Stimulated activated naive CD8-positive, alpha-beta T cell treated with anti-CD3 and anti-CD28 coated beads, Interleukin-15, amount 100 ng/mL, for 72 hours (primary cell): ENCODE data around the gene COL5A3.
A peak's percentile ranks its signal among the peaks of the same experiment; 100 is the strongest.
"Not testable (repeated sequence)": the region's sequence is repeated elsewhere in the genome, so short reads cannot be mapped to it uniquely, and the experiment has no call there.

Experiments used
- ATAC-seq: fragments of 150-1000 bp; cut with Tn5 transposase; 2 replicates; pipeline ENCODE4 v1.10.0; 2021; ENCODE audit warnings: mild to moderate bottlenecking, moderate library complexity
- DNase-seq, 2 donors: peaks; one replicate each; pipeline ENCODE4 v3.0.0; 2021 to 2022
- H3K27ac Mint-ChIP-seq, 2 donors: one replicate each; pipeline ENCODE4 v1.8.0; 2022; ENCODE audit warnings: mild to moderate bottlenecking in 2 of 2, mixed read lengths in 2 of 2, moderate library complexity in 2 of 2
- H3K27me3 Mint-ChIP-seq: one replicate; pipeline ENCODE4 v1.8.0; 2022; ENCODE audit warnings: mixed read lengths
- H3K4me1 Mint-ChIP-seq: one replicate; pipeline ENCODE4 v1.8.0; 2022; ENCODE audit warnings: mild to moderate bottlenecking, mixed read lengths
- H3K4me3 Mint-ChIP-seq, 2 donors: one replicate each; pipeline ENCODE4 v1.8.0; 2022; ENCODE audit warnings: mild to moderate bottlenecking in 2 of 2, mixed read lengths in 2 of 2, moderate library complexity in 1 of 2
- H3K9me3 Mint-ChIP-seq, 2 donors: one replicate each; pipeline ENCODE4 v1.8.0; 2022; ENCODE audit warnings: mixed read lengths in 2 of 2

COL5A3 gene

GRCh38 chr19:10010247-10010691 lies at the start of gene COL5A3:
TSS of gene COL5A3 (minus strand) at chr19:10010504. CDS start at chr19:10010385, 119 bp downstream.
- Mint-ChIP-seq H3K9me3 (no peaks in the 10 kb centered on the region), H3K4me3 (peak within 1 kb of the TSS in 1 of 2 donors; percentile 42), H3K27me3 (peaks cover 84% of the 10 kb centered on the region), H3K4me1 (peaks cover 42% of the 10 kb centered on the region), H3K27ac (no peak within 1 kb of the TSS)
- DNase-seq (no peak), ATAC-seq (no peak)

GRCh38 chr19:10052602-10053360 lies 42.5 kb upstream of the COL5A3 start:
- Mint-ChIP-seq H3K9me3 (no peaks in the 10 kb centered on the region), H3K4me3 (no peak overlapping the region), H3K4me1 (no peaks in the 10 kb centered on the region), H3K27me3 (no peaks in the 10 kb centered on the region), H3K27ac (no peak overlapping the region)
- no peak for ATAC-seq
- DNase-seq = no peak

- Mint-ChIP-seq H3K27ac (no peak overlapping the region), H3K27me3 (peaks cover 6% of the 10 kb centered on the region), H3K4me3 (no peak overlapping the region), H3K9me3 (peaks cover 0 to 4% of the 10 kb centered on the region in 2 donors), H3K4me1 (no peaks in the 10 kb centered on the region)
- no peak for DNase-seq
- ATAC-seq = no peak
Measured at GRCh38 chr19:10049626-10050025, 39.3 kb upstream of the COL5A3 start.

GRCh38 chr19:10045371-10045770 lies 35.1 kb upstream of the COL5A3 start:
- H3K4me1 Mint-ChIP-seq = no peaks in the 10 kb centered on the region
- DNase-seq (no peak), ATAC-seq (no peak)
- H3K27me3 Mint-ChIP-seq = peaks cover 29% of the 10 kb centered on the region
- H3K4me3 Mint-ChIP-seq = no peak overlapping the region
- peaks cover 21 to 31% of the 10 kb centered on the region in 2 donors for H3K9me3 Mint-ChIP-seq
- no peak overlapping the region for H3K27ac Mint-ChIP-seq

GRCh38 chr19:10044390-10044789 lies 34.1 kb upstream of the COL5A3 start:
- Mint-ChIP-seq H3K27me3 (peaks cover 32% of the 10 kb centered on the region), H3K9me3 (peaks cover 21 to 31% of the 10 kb centered on the region in 2 donors), H3K27ac (no peak overlapping the region), H3K4me1 (no peaks in the 10 kb centered on the region), H3K4me3 (no peak overlapping the region)
- DNase-seq (no peak), ATAC-seq (no peak)

- H3K4me1 Mint-ChIP-seq = no peaks in the 10 kb centered on the region
- DNase-seq = peak in 1 of 2 donors; percentile 6
- no peak for ATAC-seq
- H3K9me3 Mint-ChIP-seq = peaks cover 21 to 31% of the 10 kb centered on the region in 2 donors
- H3K4me3 Mint-ChIP-seq = no peak overlapping the region
- no peak overlapping the region for H3K27ac Mint-ChIP-seq
- peaks cover 42% of the 10 kb centered on the region for H3K27me3 Mint-ChIP-seq
Measured at GRCh38 chr19:10043286-10043927, 33.1 kb upstream of the COL5A3 start.

GRCh38 chr19:10037809-10038208 lies 27.5 kb upstream of the COL5A3 start:
- Mint-ChIP-seq H3K27me3 (peaks cover 44% of the 10 kb centered on the region), H3K4me3 (no peak overlapping the region), H3K4me1 (no peaks in the 10 kb centered on the region), H3K27ac (no peak overlapping the region), H3K9me3 (peaks cover 8 to 17% of the 10 kb centered on the region in 2 donors)
- DNase-seq = no peak
- no peak for ATAC-seq

- H3K4me3 Mint-ChIP-seq = no peak overlapping the region
- peaks cover 48% of the 10 kb centered on the region for H3K27me3 Mint-ChIP-seq
- H3K27ac Mint-ChIP-seq = no peak overlapping the region
- ATAC-seq (no peak), DNase-seq (no peak)
- H3K4me1 Mint-ChIP-seq = no peaks in the 10 kb centered on the region
- H3K9me3 Mint-ChIP-seq = peaks cover 5 to 15% of the 10 kb centered on the region in 2 donors
Measured at GRCh38 chr19:10037367-10037766, 27.1 kb upstream of the COL5A3 start.

GRCh38 chr19:10036601-10037071 lies 26.3 kb upstream of the COL5A3 start:
- Mint-ChIP-seq H3K4me3 (no peak overlapping the region), H3K27me3 (peaks cover 48% of the 10 kb centered on the region), H3K9me3 (peaks cover 0 to 8% of the 10 kb centered on the region in 2 donors), H3K27ac (no peak overlapping the region), H3K4me1 (no peaks in the 10 kb centered on the region)
- ATAC-seq = no peak
- DNase-seq = no peak

- no peak for DNase-seq
- no peaks in the 10 kb centered on the region for H3K4me1 Mint-ChIP-seq
- H3K4me3 Mint-ChIP-seq = no peak overlapping the region
- ATAC-seq = no peak
- H3K27me3 Mint-ChIP-seq = peaks cover 30% of the 10 kb centered on the region
- H3K9me3 Mint-ChIP-seq = no peaks in the 10 kb centered on the region
- no peak overlapping the region for H3K27ac Mint-ChIP-seq
Measured at GRCh38 chr19:10033614-10034013, 23.3 kb upstream of the COL5A3 start.

- Mint-ChIP-seq H3K4me1 (no peaks in the 10 kb centered on the region), H3K27ac (no peak overlapping the region), H3K4me3 (no peak overlapping the region), H3K9me3 (no peaks in the 10 kb centered on the region), H3K27me3 (peaks cover 19% of the 10 kb centered on the region)
- ATAC-seq (peak; percentile 93), DNase-seq (peak; percentile 69 to 77)
Measured at GRCh38 chr19:10027158-10027997, 17.1 kb upstream of the COL5A3 start.

GRCh38 chr19:10026744-10027143 lies 16.4 kb upstream of the COL5A3 start:
- ATAC-seq (no peak), DNase-seq (no peak)
- no peak overlapping the region for H3K27ac Mint-ChIP-seq
- H3K27me3 Mint-ChIP-seq = peaks cover 14% of the 10 kb centered on the region
- H3K9me3 Mint-ChIP-seq = no peaks in the 10 kb centered on the region
- H3K4me1 Mint-ChIP-seq = no peaks in the 10 kb centered on the region
- H3K4me3 Mint-ChIP-seq = no peak overlapping the region

- H3K9me3 Mint-ChIP-seq, ATAC-seq, H3K4me1 Mint-ChIP-seq, DNase-seq, H3K27ac Mint-ChIP-seq, H3K4me3 Mint-ChIP-seq: not testable (repeated sequence)
- H3K27me3 Mint-ChIP-seq = peaks cover 14% of the 10 kb centered on the region
Measured at GRCh38 chr19:10023096-10023495, 12.8 kb upstream of the COL5A3 start.

- ATAC-seq (no peak), DNase-seq (no peak)
- Mint-ChIP-seq H3K9me3 (no peaks in the 10 kb centered on the region), H3K4me3 (no peak overlapping the region), H3K27me3 (peaks cover 12% of the 10 kb centered on the region), H3K4me1 (no peaks in the 10 kb centered on the region), H3K27ac (no peak overlapping the region)
Measured at GRCh38 chr19:10021863-10022262, 11.6 kb upstream of the COL5A3 start.

GRCh38 chr19:10021446-10021845 lies 11.1 kb upstream of the COL5A3 start:
- H3K4me1 Mint-ChIP-seq = no peaks in the 10 kb centered on the region
- ATAC-seq = no peak
- H3K4me3 Mint-ChIP-seq = no peak overlapping the region
- H3K27ac Mint-ChIP-seq = no peak overlapping the region
- peaks cover 7% of the 10 kb centered on the region for H3K27me3 Mint-ChIP-seq
- no peak for DNase-seq
- no peaks in the 10 kb centered on the region for H3K9me3 Mint-ChIP-seq
